Calu3 (cell line): ENCODE results near the gene PWP1. TPM values are rescaled to one million over a fixed set of nuclear protein-coding genes. Genes with fewer than 3 reads are reported as not detected.

ENCODE experiments used
- BruUV-seq: library from RNA; stranded (reverse); fragments of 400-500 nt; replicated peaks from 2 replicates; lab custom pipeline; 2021; lab: Mats Ljungman, UMichigan
- CTCF ChIA-PET: fragments of 300-600 bp; sonication (Branson Sonifier 250); formaldehyde crosslinking; loops from one replicate; lab custom pipeline; 2022; ENCODE audit warnings: antibody characterized with exemption; lab: Charles Lee
- DNase-seq: peaks from one replicate; pipeline ENCODE4 v3.0.0; 2022
- H3K27ac Mint-ChIP-seq: one replicate; pipeline ENCODE4 v1.8.0; 2022; ENCODE audit warnings: mixed read lengths; ENCODE audit not compliant: unreplicated experiment
- H3K27me3 Mint-ChIP-seq: one replicate; pipeline ENCODE4 v1.8.0; 2022; ENCODE audit warnings: mixed read lengths; ENCODE audit not compliant: unreplicated experiment
- H3K36me3 Mint-ChIP-seq: one replicate; pipeline ENCODE4 v1.8.0; 2022; ENCODE audit warnings: mild to moderate bottlenecking, moderate library complexity, mixed read lengths; ENCODE audit not compliant: insufficient read depth, unreplicated experiment
- H3K4me1 Mint-ChIP-seq: one replicate; pipeline ENCODE4 v1.8.0; 2022; ENCODE audit warnings: mild to moderate bottlenecking, low read depth, mixed read lengths; ENCODE audit not compliant: unreplicated experiment
- H3K4me3 Mint-ChIP-seq: one replicate; pipeline ENCODE4 v1.8.0; 2022; ENCODE audit warnings: mild to moderate bottlenecking, low read depth, moderate library complexity, mixed read lengths; ENCODE audit not compliant: unreplicated experiment
- H3K9me3 Mint-ChIP-seq: one replicate; pipeline ENCODE4 v1.8.0; 2022; ENCODE audit warnings: low read depth, mixed read lengths; ENCODE audit not compliant: unreplicated experiment
- intact Hi-C: fragments of 100-400 bp; cut with micrococcal nuclease; formaldehyde crosslinking; loops from one replicate; pipeline ENCODE4 v1.10.0; 2022; ENCODE audit not compliant: unreplicated experiment
- total RNA-seq: library from RNA; stranded (reverse); gene quantifications from 2 replicates; pipeline ENCODE4 v1.2.3, GENCODE V29; 2022
- TF ChIP-seq, protein P1 (sequence below): fragments of 200-600 bp; IDR thresholded peaks from one replicate; pipeline ENCODE4 v1.8.0; 2022; ENCODE audit warnings: antibody characterized with exemption; ENCODE audit not compliant: unreplicated experiment

PWP1 gene
- total RNA-seq, 1 experiment from 2014 or later, result 60.5 TPM

DNA sequence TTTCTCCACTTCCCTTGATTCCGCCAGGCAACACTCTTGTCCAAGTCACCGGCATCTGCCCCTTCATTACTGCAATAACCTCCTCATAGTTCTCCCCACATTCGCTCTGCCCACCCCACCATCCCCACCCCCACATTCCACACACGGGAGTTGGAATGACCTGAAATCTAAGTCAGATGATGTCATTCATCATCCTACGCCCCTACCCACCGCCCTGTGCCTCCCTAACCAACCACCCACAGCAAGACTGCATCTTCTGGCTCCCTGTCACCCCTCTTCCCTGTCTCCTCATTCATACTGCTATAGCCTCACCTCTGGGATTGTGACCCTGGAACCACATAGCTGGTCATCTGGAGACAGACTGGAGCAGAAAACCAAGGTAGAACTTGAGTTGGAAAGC is 7.9 kb upstream of the PWP1 start:
- intact Hi-C loops, result no loop called here
- BruUV-seq, result no TSS peak
- TF ChIP-seq, protein P1, sequence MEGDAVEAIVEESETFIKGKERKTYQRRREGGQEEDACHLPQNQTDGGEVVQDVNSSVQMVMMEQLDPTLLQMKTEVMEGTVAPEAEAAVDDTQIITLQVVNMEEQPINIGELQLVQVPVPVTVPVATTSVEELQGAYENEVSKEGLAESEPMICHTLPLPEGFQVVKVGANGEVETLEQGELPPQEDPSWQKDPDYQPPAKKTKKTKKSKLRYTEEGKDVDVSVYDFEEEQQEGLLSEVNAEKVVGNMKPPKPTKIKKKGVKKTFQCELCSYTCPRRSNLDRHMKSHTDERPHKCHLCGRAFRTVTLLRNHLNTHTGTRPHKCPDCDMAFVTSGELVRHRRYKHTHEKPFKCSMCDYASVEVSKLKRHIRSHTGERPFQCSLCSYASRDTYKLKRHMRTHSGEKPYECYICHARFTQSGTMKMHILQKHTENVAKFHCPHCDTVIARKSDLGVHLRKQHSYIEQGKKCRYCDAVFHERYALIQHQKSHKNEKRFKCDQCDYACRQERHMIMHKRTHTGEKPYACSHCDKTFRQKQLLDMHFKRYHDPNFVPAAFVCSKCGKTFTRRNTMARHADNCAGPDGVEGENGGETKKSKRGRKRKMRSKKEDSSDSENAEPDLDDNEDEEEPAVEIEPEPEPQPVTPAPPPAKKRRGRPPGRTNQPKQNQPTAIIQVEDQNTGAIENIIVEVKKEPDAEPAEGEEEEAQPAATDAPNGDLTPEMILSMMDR, result no peak
- CTCF ChIA-PET, result no interaction called here
- Mint-ChIP-seq H3K4me1 (no peaks in the 10 kb centered on the region), H3K27ac (no peak overlapping the region), H3K9me3 (no peaks in the 10 kb centered on the region), H3K27me3 (peaks cover 60% of the 10 kb centered on the region), H3K36me3 (no peaks in the 10 kb centered on the region), H3K4me3 (no peak overlapping the region)
- no peak for DNase-seq

DNA sequence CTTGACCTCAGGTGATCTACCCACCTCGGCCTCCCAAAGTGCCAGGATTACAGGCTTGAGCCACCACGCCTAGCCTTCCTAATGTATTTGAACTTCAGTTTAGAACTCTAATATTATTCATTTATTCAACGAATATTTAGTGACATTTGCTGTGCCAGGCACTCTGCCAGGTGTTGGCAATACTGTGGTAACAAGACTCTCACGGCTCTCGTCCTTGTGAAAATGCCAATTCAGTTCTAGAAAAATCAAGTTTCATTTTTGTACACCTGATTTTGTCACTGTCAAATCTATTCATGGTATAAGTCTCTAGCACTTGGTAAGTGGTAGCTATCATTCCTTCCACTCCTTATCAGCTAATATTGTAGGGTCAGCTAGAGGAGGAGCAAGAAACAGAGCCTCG is 6.3 kb upstream of the PWP1 start:
- CTCF ChIA-PET, result interaction anchor here (1.2 kb wide), 1 partner anchor 8 kb away, joined by 4 read pairs; no protein-coding TSS in a partner anchor
- Mint-ChIP-seq H3K4me3 (no peak overlapping the region), H3K27ac (no peak overlapping the region), H3K9me3 (no peaks in the 10 kb centered on the region), H3K4me1 (no peaks in the 10 kb centered on the region), H3K27me3 (peaks cover 47% of the 10 kb centered on the region), H3K36me3 (no peaks in the 10 kb centered on the region)
- TF ChIP-seq, protein P1, result no peak
- intact Hi-C loops, result no loop called here
- BruUV-seq, result no TSS peak
- DNase-seq, result no peak

DNA sequence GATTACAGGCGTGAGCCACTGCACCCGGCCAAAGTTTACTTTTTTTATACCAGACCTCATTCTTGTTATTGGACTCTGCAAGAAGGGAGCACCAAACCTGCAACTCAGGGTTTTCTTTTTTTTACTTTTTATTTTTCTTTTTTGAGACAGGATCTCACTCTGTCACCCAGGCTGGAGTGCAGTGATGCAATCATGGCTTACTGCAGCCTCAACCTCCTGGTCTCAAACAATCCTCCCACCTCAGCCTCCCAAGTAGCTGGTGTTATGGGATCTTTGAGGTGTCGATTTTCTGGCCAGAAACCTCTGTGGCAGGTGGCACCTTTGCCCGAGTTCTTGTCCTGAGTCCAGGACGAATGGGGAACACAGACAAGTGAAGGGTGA is 4.2 kb upstream of the PWP1 start:
- BruUV-seq, result no TSS peak
- H3K36me3 Mint-ChIP-seq, result peaks cover 18% of the 10 kb centered on the region
- H3K9me3 Mint-ChIP-seq, result no peaks in the 10 kb centered on the region
- H3K4me3 Mint-ChIP-seq, result no peak overlapping the region
- H3K27me3 Mint-ChIP-seq, result peaks cover 42% of the 10 kb centered on the region
- intact Hi-C loops, result loop anchor here (10.0 kb wide), 1 partner anchor 833 kb away; the partner anchor contains the start of gene FICD
- TF ChIP-seq, protein P1, result no peak
- no peak for DNase-seq
- H3K4me1 Mint-ChIP-seq, result no peaks in the 10 kb centered on the region
- CTCF ChIA-PET, result no interaction called here
- H3K27ac Mint-ChIP-seq, result no peak overlapping the region

DNA sequence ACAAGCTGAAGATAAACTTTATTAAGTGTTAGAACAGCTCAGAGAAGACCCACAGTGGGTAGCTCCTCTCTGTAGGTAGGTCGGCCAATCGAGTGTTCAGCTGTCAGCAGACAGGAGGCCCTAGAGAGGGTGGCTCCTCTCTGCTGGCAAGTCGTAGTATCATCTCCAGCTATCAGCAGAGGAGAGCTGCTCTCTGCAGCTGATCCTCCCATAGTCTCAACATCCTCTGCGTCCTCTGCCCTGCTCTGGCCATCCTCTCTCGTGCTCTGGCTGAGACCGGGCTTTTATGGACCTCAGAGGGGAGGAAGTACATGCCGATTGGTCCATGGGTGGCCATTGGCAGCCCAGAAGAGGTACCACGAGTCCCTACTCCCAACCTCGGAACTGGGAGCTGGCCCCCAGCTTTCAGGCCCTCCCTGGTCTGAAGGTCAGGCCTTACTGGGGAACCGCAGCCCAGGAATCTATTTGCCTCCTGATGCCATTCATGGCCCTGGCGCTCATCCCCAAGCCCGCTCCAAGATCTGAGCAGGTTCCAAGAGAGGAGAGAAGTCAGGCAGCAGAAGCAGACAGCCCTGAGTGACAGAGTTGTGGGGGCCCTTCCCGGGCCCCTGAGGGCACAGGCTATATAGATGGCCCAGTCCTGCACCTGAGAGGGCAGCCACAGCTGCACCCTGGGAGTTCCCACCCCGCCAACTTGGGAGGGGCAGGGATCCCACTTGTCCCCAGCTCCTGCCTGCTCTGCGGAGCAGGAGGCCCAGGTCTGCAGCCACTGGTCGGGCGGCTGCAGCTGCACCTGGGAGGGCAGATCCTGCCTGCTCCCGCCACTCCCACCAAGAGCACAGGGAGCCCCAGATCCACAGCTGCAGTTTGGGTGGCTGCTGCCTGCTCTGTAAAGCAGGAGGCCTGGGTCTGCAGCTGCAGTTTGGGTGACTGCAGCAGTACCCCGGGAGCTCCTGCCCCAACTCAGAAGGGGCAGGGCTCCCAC is 3.5 kb upstream of the PWP1 start:
- Mint-ChIP-seq H3K27ac (no peak overlapping the region), H3K4me3 (no peak overlapping the region), H3K27me3 (peaks cover 35% of the 10 kb centered on the region), H3K9me3 (no peaks in the 10 kb centered on the region), H3K36me3 (peaks cover 25% of the 10 kb centered on the region), H3K4me1 (no peaks in the 10 kb centered on the region)
- CTCF ChIA-PET, result interaction anchor here (0.5 kb wide), 1 partner anchor 1037 kb away, joined by 3 read pairs; no protein-coding TSS in a partner anchor
- intact Hi-C loops, result loop anchor here (10.0 kb wide), 1 partner anchor 833 kb away; the partner anchor contains the start of gene FICD
- TF ChIP-seq, protein P1, result no peak
- BruUV-seq, result no TSS peak
- no peak for DNase-seq
